ENCODE measurements around the gene HOXA10.

The HOXA10 gene

GRCh38 chr7:27143023-27143949, 30.8 kb downstream of the HOXA10 start, which contains the start of gene HOXA5:
TSS of gene HOXA5 (minus strand) at chr7:27143681. CDS start at chr7:27143607, 74 bp downstream.
- DNase-seq, result peak; percentile 90

GRCh38 chr7:27142580-27143022, 31.5 kb downstream of the HOXA10 start:
- DNase-seq, result no peak

GRCh38 chr7:27141923-27142579, 32.1 kb downstream of the HOXA10 start:
- no peak for DNase-seq

- DNase-seq, result no peak
Observed at GRCh38 chr7:27141137-27141922, 32.8 kb downstream of the HOXA10 start.

- DNase-seq, result no peak
Observed at GRCh38 chr7:27140126-27140857, 33.8 kb downstream of the HOXA10 start.

GRCh38 chr7:27139334-27140125, 34.6 kb downstream of the HOXA10 start:
- DNase-seq, result no peak

GRCh38 chr7:27138985-27139333, 35.2 kb downstream of the HOXA10 start:
- no peak for DNase-seq

GRCh38 chr7:27138472-27138871, 35.6 kb downstream of the HOXA10 start:
- no peak for DNase-seq

GRCh38 chr7:27137640-27138315, 36.3 kb downstream of the HOXA10 start:
- DNase-seq, result no peak

- no peak for DNase-seq
Observed at GRCh38 chr7:27134392-27134791, 39.7 kb downstream of the HOXA10 start.

- no peak for DNase-seq
Observed at GRCh38 chr7:27133409-27134231, 40.5 kb downstream of the HOXA10 start.

- DNase-seq, result no peak
Observed at GRCh38 chr7:27132978-27133377, 41.1 kb downstream of the HOXA10 start.

GRCh38 chr7:27132214-27132613, 41.9 kb downstream of the HOXA10 start:
- DNase-seq, result no peak

- DNase-seq, result no peak
Observed at GRCh38 chr7:27131390-27131819, 42.7 kb downstream of the HOXA10 start.

- peak; percentile 95 for DNase-seq
Observed at GRCh38 chr7:27130540-27131389, 43.4 kb downstream of the HOXA10 start, which contains the start of gene HOXA4. TSS of gene HOXA4 (minus strand) at chr7:27130757. CDS start at chr7:27130733, 24 bp downstream.

GRCh38 chr7:27129729-27130539, 44.2 kb downstream of the HOXA10 start:
- DNase-seq, result peak; percentile 84

- DNase-seq, result no peak
Observed at GRCh38 chr7:27128776-27129728, 45.1 kb downstream of the HOXA10 start.
